ENCODE data around the gene SKIC2. TPM values are rescaled to one million over a fixed set of nuclear protein-coding genes. Genes with fewer than 3 reads are reported as not detected.

Gene SKIC2
- total and polyA plus RNA-seq, 2 of the 4 experiments (the other 2 are of a cell fraction): 30.6 to 46.0 TPM

DNA sequence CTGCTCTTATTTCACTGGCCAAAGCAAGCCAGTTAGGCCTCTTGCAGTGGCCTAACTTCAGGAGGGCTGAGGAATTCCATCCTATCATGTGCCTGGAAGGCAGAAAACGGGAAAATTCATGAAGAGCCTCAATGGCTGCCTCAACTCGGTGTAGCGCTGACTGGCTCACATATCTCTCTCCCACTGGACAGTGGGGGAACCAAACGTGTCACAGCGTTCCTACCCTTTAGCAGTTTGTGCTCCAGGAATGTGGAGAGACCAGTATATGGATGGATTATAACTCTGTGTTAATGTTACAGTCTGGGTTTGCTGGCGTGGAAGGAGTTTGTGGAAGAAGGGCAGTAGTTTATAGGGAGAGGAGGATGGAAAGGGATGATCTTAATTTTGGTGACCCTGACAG lies 43.2 kb upstream of the SKIC2 start:
- POLR2A ChIA-PET (ENCODE audit: unreplicated experiment): no interaction called here

More for the DNA sequence above, 43.2 kb upstream of the SKIC2 start:
- no peak overlapping the region for H3K27ac ChIP-seq (ENCODE audit: insufficient read depth, low read length)
- no peak overlapping the region for H4K8ac ChIP-seq (ENCODE audit: low read depth in 2 of 2, low read length in 2 of 2)
- no peak overlapping the region for H4K91ac ChIP-seq (ENCODE audit: insufficient read depth, low read depth, low read length)
- H3K4me1 ChIP-seq (ENCODE audit: control insufficient read depth, insufficient read depth, low read length): peaks cover 7% of the 10 kb centered on the region; the same call in 1 of the 2 replicates
- peaks cover 9% of the 10 kb centered on the region; the same call in 1 of the 2 replicates for H3K9me1 ChIP-seq (ENCODE audit: insufficient read depth, low read length)
- H3K4me2 ChIP-seq (ENCODE audit: low read depth, low read length): no peak overlapping the region
- dilution Hi-C loops (cut with HindIII; ENCODE audit: low sequenced_read_pairs, unreplicated experiment) (no loop called here), intact Hi-C loops (cut with micrococcal nuclease) (no loop called here), in situ Hi-C loops (cut with MboI; ENCODE audit: low sequenced_read_pairs) (no loop called here)
- H3K79me1 ChIP-seq (ENCODE audit: low read depth in 1 of 2, low read length in 2 of 2): no peaks in the 10 kb centered on the region
- H2BK20ac ChIP-seq (ENCODE audit: low read depth, low read length): no peak overlapping the region; the same call in 1 of the 2 replicates
- H3K27me3 ChIP-seq (ENCODE audit: control insufficient read depth, insufficient read depth, low read length): no peaks in the 10 kb centered on the region
- no peak overlapping the region for H2AFZ ChIP-seq (replicated peaks; ENCODE audit: low read length, poor library complexity)
- no peaks in the 10 kb centered on the region for H3K9me3 ChIP-seq (ENCODE audit: control insufficient read depth, insufficient read depth, low read length)
- BruUV-seq (replicated peaks): no TSS peak
- no peak overlapping the region for H3K18ac ChIP-seq (ENCODE audit: low read depth, low read length)
- H2BK5ac ChIP-seq (ENCODE audit: low read depth, low read length, poor library complexity, severe bottlenecking): no peak overlapping the region
- H2AK9ac ChIP-seq (replicated peaks; ENCODE audit: low read depth, low read length, poor library complexity): no peak overlapping the region
- H3K14ac ChIP-seq (replicated peaks; ENCODE audit: low read depth, low read length): no peak overlapping the region
- H3K56ac ChIP-seq (ENCODE audit: extremely low read depth, insufficient read depth, low read length): no peak overlapping the region
- H2BK120ac ChIP-seq (ENCODE audit: low read depth, low read length): no peak overlapping the region; the same call in 1 of the 2 replicates
- no peak for ATAC-seq (ENCODE audit: low read depth)
- no peaks in the 10 kb centered on the region for H4K20me1 ChIP-seq (ENCODE audit: insufficient read depth, low read length)
- H3K4me3 ChIP-seq (ENCODE audit: insufficient read depth, low read depth, low read length): no peak overlapping the region
- no peak overlapping the region for H2BK15ac ChIP-seq (ENCODE audit: low read depth, low read length)
- CTCF ChIA-PET: no interaction called here
- no peaks in the 10 kb centered on the region for H3K36me3 ChIP-seq (ENCODE audit: control insufficient read depth, insufficient read depth, low read length)
- peak overlapping the region; percentile 13; the same call in 1 of the 2 replicates for H2AK5ac ChIP-seq (ENCODE audit: low read depth, low read length)
- H4K5ac ChIP-seq (ENCODE audit: low read depth, low read length): no peak overlapping the region
- H3K4ac ChIP-seq (ENCODE audit: low read depth, low read length): no peak overlapping the region
- DNase-seq: no peak
- H3K9ac ChIP-seq (ENCODE audit: low read depth, low read length): no peak overlapping the region
- WGBS, 2 experiments (ENCODE audit: extremely low coverage in 2 of 2, insufficient read length in 1 of 2): 80% methylated on average over 3 of the region's 6 CpGs; no CpG with 5 or more reads in 1 of the 2 experiments
- H3K23ac ChIP-seq (ENCODE audit: low read depth, low read length): no peak overlapping the region
- TF ChIP-seq CEBPB (IDR thresholded peaks at IDR 0.05; ENCODE audit: low read depth, low read length): no peak
- no peak for TF ChIP-seq POLR2A (IDR thresholded peaks at IDR 0.05; ENCODE audit: low read depth, low read length)
- TF ChIP-seq MAFK (IDR thresholded peaks at IDR 0.05; ENCODE audit: low read depth, low read length): no peak
- no peak for TF ChIP-seq CHD1 (IDR thresholded peaks at IDR 0.05; ENCODE audit: low read depth, low read length)
- TF ChIP-seq, protein P1, sequence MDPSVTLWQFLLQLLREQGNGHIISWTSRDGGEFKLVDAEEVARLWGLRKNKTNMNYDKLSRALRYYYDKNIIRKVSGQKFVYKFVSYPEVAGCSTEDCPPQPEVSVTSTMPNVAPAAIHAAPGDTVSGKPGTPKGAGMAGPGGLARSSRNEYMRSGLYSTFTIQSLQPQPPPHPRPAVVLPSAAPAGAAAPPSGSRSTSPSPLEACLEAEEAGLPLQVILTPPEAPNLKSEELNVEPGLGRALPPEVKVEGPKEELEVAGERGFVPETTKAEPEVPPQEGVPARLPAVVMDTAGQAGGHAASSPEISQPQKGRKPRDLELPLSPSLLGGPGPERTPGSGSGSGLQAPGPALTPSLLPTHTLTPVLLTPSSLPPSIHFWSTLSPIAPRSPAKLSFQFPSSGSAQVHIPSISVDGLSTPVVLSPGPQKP (IDR thresholded peaks at IDR 0.05; ENCODE audit: borderline replicate concordance, low read depth, low read length): no peak
- no peak for TF ChIP-seq BHLHE40 (IDR thresholded peaks at IDR 0.05; ENCODE audit: low read depth, low read length)
- TF ChIP-seq MXI1 (IDR thresholded peaks at IDR 0.05; ENCODE audit: borderline replicate concordance, low read depth, low read length): no peak
- no peak for TF ChIP-seq RFX5 (IDR thresholded peaks at IDR 0.05; ENCODE audit: low read depth, low read length)
- no peak for TF ChIP-seq FOS (IDR thresholded peaks at IDR 0.05; ENCODE audit: low read depth, low read length)
- TF ChIP-seq, protein P2, sequence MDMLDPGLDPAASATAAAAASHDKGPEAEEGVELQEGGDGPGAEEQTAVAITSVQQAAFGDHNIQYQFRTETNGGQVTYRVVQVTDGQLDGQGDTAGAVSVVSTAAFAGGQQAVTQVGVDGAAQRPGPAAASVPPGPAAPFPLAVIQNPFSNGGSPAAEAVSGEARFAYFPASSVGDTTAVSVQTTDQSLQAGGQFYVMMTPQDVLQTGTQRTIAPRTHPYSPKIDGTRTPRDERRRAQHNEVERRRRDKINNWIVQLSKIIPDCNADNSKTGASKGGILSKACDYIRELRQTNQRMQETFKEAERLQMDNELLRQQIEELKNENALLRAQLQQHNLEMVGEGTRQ (IDR thresholded peaks at IDR 0.05; ENCODE audit: low read depth, low read length): no peak
- TF ChIP-seq, protein P3, sequence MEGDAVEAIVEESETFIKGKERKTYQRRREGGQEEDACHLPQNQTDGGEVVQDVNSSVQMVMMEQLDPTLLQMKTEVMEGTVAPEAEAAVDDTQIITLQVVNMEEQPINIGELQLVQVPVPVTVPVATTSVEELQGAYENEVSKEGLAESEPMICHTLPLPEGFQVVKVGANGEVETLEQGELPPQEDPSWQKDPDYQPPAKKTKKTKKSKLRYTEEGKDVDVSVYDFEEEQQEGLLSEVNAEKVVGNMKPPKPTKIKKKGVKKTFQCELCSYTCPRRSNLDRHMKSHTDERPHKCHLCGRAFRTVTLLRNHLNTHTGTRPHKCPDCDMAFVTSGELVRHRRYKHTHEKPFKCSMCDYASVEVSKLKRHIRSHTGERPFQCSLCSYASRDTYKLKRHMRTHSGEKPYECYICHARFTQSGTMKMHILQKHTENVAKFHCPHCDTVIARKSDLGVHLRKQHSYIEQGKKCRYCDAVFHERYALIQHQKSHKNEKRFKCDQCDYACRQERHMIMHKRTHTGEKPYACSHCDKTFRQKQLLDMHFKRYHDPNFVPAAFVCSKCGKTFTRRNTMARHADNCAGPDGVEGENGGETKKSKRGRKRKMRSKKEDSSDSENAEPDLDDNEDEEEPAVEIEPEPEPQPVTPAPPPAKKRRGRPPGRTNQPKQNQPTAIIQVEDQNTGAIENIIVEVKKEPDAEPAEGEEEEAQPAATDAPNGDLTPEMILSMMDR (conservative IDR thresholded peaks at IDR 0.05; ENCODE audit: low read depth, low read length): no peak
- no peak for TF ChIP-seq MAZ (IDR thresholded peaks at IDR 0.05; ENCODE audit: borderline replicate concordance, low read depth, low read length)
